Peyer's patch (tissue), 4 donors: ENCODE measurements around the gene TEX264. TPM values are rescaled to one million over a fixed set of nuclear protein-coding genes. Genes with fewer than 3 reads are reported as not detected.

ENCODE experiments used
- DNase-seq, 3 donors: peaks; one replicate each; pipeline ENCODE4 v3.0.0-alpha.2; 2017 to 2019
- H3K27ac ChIP-seq, 4 donors: fragments of 200-600 bp; sonication (generic); one replicate each; pipeline ENCODE4 v1.5.1; 2016 to 2019
- H3K27me3 ChIP-seq, 2 donors: fragments of 200-600 bp; sonication (generic); one replicate each; pipeline ENCODE4 v1.5.1; 2019
- H3K36me3 ChIP-seq, 3 donors: fragments of 200-600 bp; sonication (generic); one replicate each; pipeline ENCODE4 v1.5.1; 2016 to 2019
- H3K4me1 ChIP-seq, 4 donors: fragments of 200-600 bp; sonication (generic); one replicate each; pipeline ENCODE4 v1.5.1; 2016 to 2019
- H3K4me3 ChIP-seq, 4 donors: fragments of 200-600 bp; sonication (generic); 1 replicate in 3 of 4; 2 replicates in 1 of 4; pipeline ENCODE4 v1.5.1; 2016 to 2019; ENCODE audit warnings: mild to moderate bottlenecking in 1 of 4
- H3K9me3 ChIP-seq, 4 donors: fragments of 200-600 bp; sonication (generic); one replicate each; pipeline ENCODE4 v1.5.1; 2016 to 2019; ENCODE audit warnings: mild to moderate bottlenecking in 1 of 4
- POLR2A ChIP-seq, 2 donors: fragments of 450-650 bp; IDR thresholded peaks; one replicate each; pipeline ENCODE4 v1.5.1; 2017; ENCODE audit warnings: antibody characterized with exemption in 2 of 2, mild to moderate bottlenecking in 2 of 2, moderate library complexity in 2 of 2
- total RNA-seq, 4 donors: library from RNA; depleted of rRNA; stranded (reverse); fragments of >200 nt; gene quantifications; one replicate each; pipeline ENCODE4 v1.1.0, GENCODE V29; 2016
- TF ChIP-seq, protein P1 (sequence below), 6 experiments: fragments of 450-650 bp in 4 of 6; fragments of 200-600 bp in 2 of 6; sonication (generic) in 1 of 6; IDR thresholded peaks; one replicate each; pipeline ENCODE4 v1.5.1; 2017 to 2019; ENCODE audit warnings: antibody characterized with exemption in 6 of 6, mild to moderate bottlenecking in 3 of 6, moderate library complexity in 1 of 6

The TEX264 gene
- total RNA-seq, 4 donors from 2014 or later, result 22.3 to 118 (median 83.2) TPM

DNA sequence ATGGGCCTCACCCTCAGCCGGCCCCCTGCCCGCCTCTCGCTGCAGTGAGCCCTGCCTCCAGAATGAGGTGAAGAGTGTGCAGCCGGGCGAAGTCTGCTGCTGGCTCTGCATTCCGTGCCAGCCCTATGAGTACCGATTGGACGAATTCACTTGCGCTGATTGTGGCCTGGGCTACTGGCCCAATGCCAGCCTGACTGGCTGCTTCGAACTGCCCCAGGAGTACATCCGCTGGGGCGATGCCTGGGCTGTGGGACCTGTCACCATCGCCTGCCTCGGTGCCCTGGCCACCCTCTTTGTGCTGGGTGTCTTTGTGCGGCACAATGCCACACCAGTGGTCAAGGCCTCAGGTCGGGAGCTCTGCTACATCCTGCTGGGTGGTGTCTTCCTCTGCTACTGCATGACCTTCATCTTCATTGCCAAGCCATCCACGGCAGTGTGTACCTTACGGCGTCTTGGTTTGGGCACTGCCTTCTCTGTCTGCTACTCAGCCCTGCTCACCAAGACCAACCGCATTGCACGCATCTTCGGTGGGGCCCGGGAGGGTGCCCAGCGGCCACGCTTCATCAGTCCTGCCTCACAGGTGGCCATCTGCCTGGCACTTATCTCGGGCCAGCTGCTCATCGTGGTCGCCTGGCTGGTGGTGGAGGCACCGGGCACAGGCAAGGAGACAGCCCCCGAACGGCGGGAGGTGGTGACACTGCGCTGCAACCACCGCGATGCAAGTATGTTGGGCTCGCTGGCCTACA, 44.4 kb downstream of the TEX264 start:
- Histone ChIP-seq H3K36me3 (no peaks in the 10 kb centered on the region), H3K27ac (no peak overlapping the region), H3K4me3 (no peak overlapping the region), H3K9me3 (no peaks in the 10 kb centered on the region), H3K27me3 (no peaks in the 10 kb centered on the region), H3K4me1 (no peaks in the 10 kb centered on the region)
- peak in 2 of 3 donors; percentile 34 to 39 for DNase-seq
- TF ChIP-seq POLR2A (IDR thresholded peaks at IDR 0.05), result no peak
- TF ChIP-seq, protein P1, sequence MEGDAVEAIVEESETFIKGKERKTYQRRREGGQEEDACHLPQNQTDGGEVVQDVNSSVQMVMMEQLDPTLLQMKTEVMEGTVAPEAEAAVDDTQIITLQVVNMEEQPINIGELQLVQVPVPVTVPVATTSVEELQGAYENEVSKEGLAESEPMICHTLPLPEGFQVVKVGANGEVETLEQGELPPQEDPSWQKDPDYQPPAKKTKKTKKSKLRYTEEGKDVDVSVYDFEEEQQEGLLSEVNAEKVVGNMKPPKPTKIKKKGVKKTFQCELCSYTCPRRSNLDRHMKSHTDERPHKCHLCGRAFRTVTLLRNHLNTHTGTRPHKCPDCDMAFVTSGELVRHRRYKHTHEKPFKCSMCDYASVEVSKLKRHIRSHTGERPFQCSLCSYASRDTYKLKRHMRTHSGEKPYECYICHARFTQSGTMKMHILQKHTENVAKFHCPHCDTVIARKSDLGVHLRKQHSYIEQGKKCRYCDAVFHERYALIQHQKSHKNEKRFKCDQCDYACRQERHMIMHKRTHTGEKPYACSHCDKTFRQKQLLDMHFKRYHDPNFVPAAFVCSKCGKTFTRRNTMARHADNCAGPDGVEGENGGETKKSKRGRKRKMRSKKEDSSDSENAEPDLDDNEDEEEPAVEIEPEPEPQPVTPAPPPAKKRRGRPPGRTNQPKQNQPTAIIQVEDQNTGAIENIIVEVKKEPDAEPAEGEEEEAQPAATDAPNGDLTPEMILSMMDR (IDR thresholded peaks at IDR 0.05), result no peak

DNA sequence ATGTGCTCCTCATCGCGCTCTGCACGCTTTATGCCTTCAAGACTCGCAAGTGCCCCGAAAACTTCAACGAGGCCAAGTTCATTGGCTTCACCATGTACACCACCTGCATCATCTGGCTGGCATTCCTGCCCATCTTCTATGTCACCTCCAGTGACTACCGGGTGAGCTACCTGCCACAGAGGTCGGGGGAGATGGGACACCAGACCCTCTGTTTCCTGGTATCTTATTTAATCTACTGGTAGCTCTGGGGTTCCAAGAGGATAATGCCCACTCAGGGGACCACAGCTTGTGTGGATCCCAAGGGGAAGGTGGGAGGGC, 44.9 kb downstream of the TEX264 start:
- H3K27me3 ChIP-seq, result no peaks in the 10 kb centered on the region
- H3K27ac ChIP-seq, result no peak overlapping the region
- TF ChIP-seq POLR2A (IDR thresholded peaks at IDR 0.05), result no peak
- TF ChIP-seq, protein P1 (IDR thresholded peaks at IDR 0.05), result no peak
- no peak overlapping the region for H3K4me3 ChIP-seq
- H3K9me3 ChIP-seq, result no peaks in the 10 kb centered on the region
- no peaks in the 10 kb centered on the region for H3K4me1 ChIP-seq
- no peaks in the 10 kb centered on the region for H3K36me3 ChIP-seq
- no peak for DNase-seq

DNA sequence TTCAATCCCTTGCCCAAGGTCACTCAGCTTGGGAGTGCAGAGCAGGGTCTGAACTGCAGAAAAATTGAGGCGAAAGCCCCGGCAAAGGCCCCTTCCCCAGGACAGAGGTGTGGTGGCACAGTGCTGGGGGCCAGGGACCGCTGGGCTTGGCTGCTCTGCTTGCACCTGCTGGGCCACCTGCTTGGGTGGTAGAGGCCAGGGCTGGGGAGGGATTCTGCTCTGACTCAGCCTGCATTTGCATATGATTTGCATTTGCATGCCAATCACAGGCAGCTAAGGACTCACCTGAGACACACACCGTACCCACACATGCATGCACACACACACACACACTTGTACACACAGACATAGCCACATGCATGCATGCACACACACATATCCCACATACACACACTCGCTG, 45.8 kb downstream of the TEX264 start:
- Histone ChIP-seq H3K9me3 (no peaks in the 10 kb centered on the region), H3K27ac (no peak overlapping the region), H3K4me3 (no peak overlapping the region), H3K4me1 (no peaks in the 10 kb centered on the region), H3K36me3 (no peaks in the 10 kb centered on the region), H3K27me3 (no peaks in the 10 kb centered on the region)
- DNase-seq, result peak in 1 of 3 donors; percentile 15
- TF ChIP-seq, protein P1 (IDR thresholded peaks at IDR 0.05), result no peak

DNA sequence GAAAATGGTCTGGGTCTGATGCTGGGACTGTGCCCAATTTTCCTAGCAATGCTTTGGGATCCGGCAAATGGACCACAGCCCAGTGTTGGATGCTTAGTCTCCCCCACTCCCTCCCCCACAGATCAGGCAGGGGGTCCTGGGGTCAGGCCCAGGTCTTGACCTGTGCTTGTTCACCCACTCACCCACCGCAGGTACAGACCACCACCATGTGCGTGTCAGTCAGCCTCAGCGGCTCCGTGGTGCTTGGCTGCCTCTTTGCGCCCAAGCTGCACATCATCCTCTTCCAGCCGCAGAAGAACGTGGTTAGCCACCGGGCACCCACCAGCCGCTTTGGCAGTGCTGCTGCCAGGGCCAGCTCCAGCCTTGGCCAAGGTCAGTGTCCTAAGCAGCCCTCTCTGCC, 46.4 kb downstream of the TEX264 start:
- Histone ChIP-seq H3K4me3 (no peak overlapping the region), H3K27me3 (no peaks in the 10 kb centered on the region), H3K4me1 (no peaks in the 10 kb centered on the region), H3K27ac (no peak overlapping the region), H3K36me3 (no peaks in the 10 kb centered on the region), H3K9me3 (no peaks in the 10 kb centered on the region)
- TF ChIP-seq, protein P1 (IDR thresholded peaks at IDR 0.05), result no peak
- TF ChIP-seq POLR2A (IDR thresholded peaks at IDR 0.05), result no peak
- peak in 1 of 3 donors; percentile 41 for DNase-seq

DNA sequence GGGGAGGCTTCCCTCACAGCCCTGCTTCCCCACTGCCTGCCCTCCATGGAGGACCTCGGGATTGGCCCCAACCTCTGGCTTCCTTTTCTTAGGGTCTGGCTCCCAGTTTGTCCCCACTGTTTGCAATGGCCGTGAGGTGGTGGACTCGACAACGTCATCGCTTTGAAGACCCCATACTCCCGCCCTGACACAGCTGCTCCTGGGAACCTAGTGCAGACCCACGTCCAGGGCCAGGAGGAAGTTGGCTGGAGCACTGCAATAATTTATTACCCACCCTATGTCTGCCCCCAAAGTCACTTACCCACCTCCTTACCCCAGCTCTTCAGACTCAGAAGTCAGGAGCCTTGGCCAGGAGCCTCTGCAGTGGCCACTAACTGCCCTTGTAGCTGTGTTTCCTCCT, 46.9 kb downstream of the TEX264 start:
- Histone ChIP-seq H3K36me3 (no peaks in the 10 kb centered on the region), H3K27ac (no peak overlapping the region), H3K4me1 (no peaks in the 10 kb centered on the region), H3K27me3 (no peaks in the 10 kb centered on the region), H3K9me3 (no peaks in the 10 kb centered on the region), H3K4me3 (no peak overlapping the region)
- no peak for TF ChIP-seq POLR2A (IDR thresholded peaks at IDR 0.05)
- TF ChIP-seq, protein P1 (IDR thresholded peaks at IDR 0.05), result no peak
- peak in 1 of 3 donors; percentile 33 for DNase-seq
